Muscle of leg (tissue), 11 donors: ENCODE data around the gene PFKM. TPM values are rescaled to one million over a fixed set of nuclear protein-coding genes. Genes with fewer than 3 reads are reported as not detected.
A peak's percentile ranks its signal among the peaks of the same experiment; 100 is the strongest.
"Not testable (repeated sequence)": the region's sequence is repeated elsewhere in the genome, so short reads cannot be mapped to it uniquely, and the experiment has no call there.

Experiments
- DNase-seq: peaks from one replicate; pipeline ENCODE4 v3.0.0; 2013
- H3K27ac ChIP-seq: one replicate; pipeline ENCODE4 v1.5.1; 2013; ENCODE audit warnings: mild to moderate bottlenecking, low read length, control low read depth
- H3K27me3 ChIP-seq: one replicate; pipeline ENCODE4 v1.6.1; 2013; ENCODE audit warnings: low read length; ENCODE audit not compliant: control insufficient read depth, insufficient read depth
- H3K36me3 ChIP-seq: one replicate; pipeline ENCODE4 v1.6.1; 2013; ENCODE audit warnings: low read length; ENCODE audit not compliant: control insufficient read depth, insufficient read depth
- H3K4me1 ChIP-seq: one replicate; pipeline ENCODE4 v1.6.1; 2013; ENCODE audit warnings: low read length; ENCODE audit not compliant: control insufficient read depth, insufficient read depth
- H3K4me3 ChIP-seq: one replicate; pipeline ENCODE4 v1.5.1; 2013; ENCODE audit warnings: low read length, control low read depth
- H3K9me3 ChIP-seq: replicated peaks from 2 replicates; pipeline ENCODE4 v1.6.1; 2013; ENCODE audit warnings: low read depth, low read length; ENCODE audit not compliant: control insufficient read depth
- WGBS: methylation state at CpG from one replicate; pipeline ENCODE4 v1.1.5; 2013; ENCODE audit warnings: missing lambda C conversion rate; ENCODE audit not compliant: insufficient coverage; 5-methylcytosine and 5-hydroxymethylcytosine counted together
- polyA plus RNA-seq, 8 donors: library from polyadenylated mRNA; unstranded; fragments of 120-200 nt; gene quantifications; one replicate each; pipeline versions ENCODE4 v1.2.1 to v1.2.3, GENCODE V29; 2013; ENCODE audit warnings: inconsistent platforms in 1 of 8, low replicate concordance in 1 of 8; ENCODE audit not compliant: insufficient read length in 8 of 8, insufficient read depth in 1 of 8
- total RNA-seq: library from RNA; stranded (reverse); fragments of 120-200 nt; gene quantifications from one replicate; pipeline ENCODE4 v1.2.4, GENCODE V29; 2013

PFKM gene
- total and polyA plus RNA-seq, 9 donors, result 187 to 287 (median 242) TPM

DNA sequence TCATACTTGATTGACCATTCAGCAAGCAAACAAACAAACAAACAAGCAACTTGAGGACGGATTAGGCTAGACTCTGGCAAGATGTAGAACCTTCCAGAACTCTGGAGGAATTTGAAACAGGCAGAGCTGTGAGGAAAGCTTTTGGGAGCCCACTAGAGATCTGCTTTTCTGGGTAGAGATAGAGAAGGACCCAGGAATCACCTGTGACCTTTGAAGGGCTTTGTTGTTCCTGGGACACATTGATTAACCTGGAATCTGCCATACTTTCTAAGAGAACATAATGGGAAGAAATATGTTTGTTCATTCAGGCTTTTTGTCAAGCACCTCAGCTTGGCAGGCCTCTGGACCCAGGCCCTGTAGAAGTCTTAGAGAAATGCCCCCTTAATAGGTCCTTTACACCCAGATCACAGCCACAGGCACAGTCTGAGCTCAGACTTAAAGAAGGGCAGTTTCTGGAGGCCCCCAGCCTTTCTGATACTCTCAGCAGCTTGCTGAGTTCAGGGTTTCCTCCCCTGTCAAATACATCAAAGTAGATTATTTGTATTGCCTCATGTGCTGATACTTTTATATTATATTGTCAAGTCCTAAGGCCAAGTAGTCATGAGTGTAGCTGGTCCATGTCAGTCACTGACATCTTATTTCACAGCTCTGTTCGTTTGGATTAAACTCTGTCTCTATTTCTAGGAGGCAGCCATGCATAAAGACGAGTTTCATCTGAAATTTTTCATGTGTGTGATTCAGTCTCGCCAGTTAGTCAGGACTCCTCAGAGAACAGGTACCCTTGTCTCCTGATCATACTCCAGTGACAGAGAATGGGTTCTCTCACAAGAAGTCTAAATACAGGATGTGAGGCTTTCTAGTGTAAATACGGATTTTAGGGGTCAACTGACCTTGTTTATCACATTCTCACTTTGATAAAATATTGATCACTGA, 12.2 kb upstream of the PFKM start:
- peak overlapping the region; percentile 99 for H3K27ac ChIP-seq
- no peak for DNase-seq
- H3K4me3 ChIP-seq, result peak overlapping the region; percentile 79
- H3K9me3 ChIP-seq, result no peaks in the 10 kb centered on the region
- H3K27me3 ChIP-seq, result peaks cover 2% of the 10 kb centered on the region
- no peaks in the 10 kb centered on the region for H3K36me3 ChIP-seq
- H3K4me1 ChIP-seq, result peaks cover 10% of the 10 kb centered on the region
- 93% methylated on average over 2 of the region's 5 CpGs for WGBS

GRCh38 chr12:48109424-48109823, 9.7 kb upstream of the PFKM start:
- H3K9me3 ChIP-seq, result no peaks in the 10 kb centered on the region
- DNase-seq, result no peak
- no peaks in the 10 kb centered on the region for H3K36me3 ChIP-seq
- peaks cover 10% of the 10 kb centered on the region for H3K4me1 ChIP-seq
- H3K27me3 ChIP-seq, result peaks cover 5% of the 10 kb centered on the region
- no peak overlapping the region for H3K27ac ChIP-seq
- H3K4me3 ChIP-seq, result no peak overlapping the region

DNA sequence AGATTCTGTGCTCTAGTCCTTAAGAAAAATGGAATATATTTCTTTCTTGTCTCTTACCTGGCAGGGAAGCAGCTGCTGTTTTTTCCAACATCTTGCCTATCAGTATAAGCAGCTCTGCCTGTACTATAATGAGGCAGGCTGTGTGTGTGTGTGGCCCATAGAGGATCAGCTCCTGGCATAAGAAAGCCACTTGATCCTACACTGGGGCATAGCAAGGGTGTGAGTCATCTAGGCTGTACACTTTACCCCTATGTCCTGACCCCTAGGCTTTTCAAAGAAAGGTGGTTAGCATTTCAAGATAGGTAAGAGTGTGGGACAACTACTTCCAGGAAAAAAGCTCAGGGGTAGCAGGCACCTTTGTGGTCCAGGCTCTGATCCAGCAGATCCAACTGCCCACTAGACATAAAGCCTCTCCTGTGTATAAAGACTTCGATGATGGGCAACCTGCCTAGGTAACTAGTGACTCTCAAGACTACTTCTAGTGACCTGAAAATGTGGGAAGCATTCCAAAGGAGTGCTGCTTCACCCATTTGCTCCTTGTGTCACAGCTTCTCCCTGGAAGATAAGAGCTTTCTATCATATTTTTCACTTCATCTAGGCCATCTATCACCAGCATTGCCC, 8.4 kb upstream of the PFKM start:
- H3K4me1 ChIP-seq, result peaks cover 8% of the 10 kb centered on the region
- no peaks in the 10 kb centered on the region for H3K9me3 ChIP-seq
- H3K27me3 ChIP-seq, result peaks cover 5% of the 10 kb centered on the region
- no peak for DNase-seq
- H3K36me3 ChIP-seq, result no peaks in the 10 kb centered on the region
- no peak overlapping the region for H3K27ac ChIP-seq
- no peak overlapping the region for H3K4me3 ChIP-seq
- no CpG with 5 or more reads among the region's 1 CpG for WGBS

GRCh38 chr12:48111312-48111693, 7.9 kb upstream of the PFKM start:
- 89% methylated on average over 5 of the region's 5 CpGs for WGBS
- DNase-seq, H3K27ac ChIP-seq: not testable (repeated sequence)

GRCh38 chr12:48115957-48116356, 3.2 kb upstream of the PFKM start:
- Histone ChIP-seq H3K4me3 (no peak overlapping the region), H3K36me3 (no peaks in the 10 kb centered on the region), H3K27me3 (peaks cover 5% of the 10 kb centered on the region), H3K27ac (no peak overlapping the region), H3K4me1 (peaks cover 13% of the 10 kb centered on the region), H3K9me3 (no peaks in the 10 kb centered on the region)
- WGBS, result 100% methylated on average over 1 of the region's 1 CpG
- no peak for DNase-seq

More at GRCh38 chr12:48111312-48111693, 7.9 kb upstream of the PFKM start:
- not testable (repeated sequence) for H3K4me3 ChIP-seq, H3K27me3 ChIP-seq, H3K36me3 ChIP-seq, H3K9me3 ChIP-seq, H3K4me1 ChIP-seq

- Histone ChIP-seq H3K4me3 (peak overlapping the region; percentile 83), H3K9me3 (no peaks in the 10 kb centered on the region), H3K36me3 (peaks cover 10% of the 10 kb centered on the region), H3K27me3 (peaks cover 5% of the 10 kb centered on the region), H3K27ac (no peak overlapping the region), H3K4me1 (peaks cover 13% of the 10 kb centered on the region)
- DNase-seq, result peak; percentile 30
- whole genome bisulfite sequencing, result 47% methylated on average over 2 of the region's 3 CpGs
These were observed 786 bp upstream of the PFKM start for GRCh38 chr12:48118284-48118871.

DNA sequence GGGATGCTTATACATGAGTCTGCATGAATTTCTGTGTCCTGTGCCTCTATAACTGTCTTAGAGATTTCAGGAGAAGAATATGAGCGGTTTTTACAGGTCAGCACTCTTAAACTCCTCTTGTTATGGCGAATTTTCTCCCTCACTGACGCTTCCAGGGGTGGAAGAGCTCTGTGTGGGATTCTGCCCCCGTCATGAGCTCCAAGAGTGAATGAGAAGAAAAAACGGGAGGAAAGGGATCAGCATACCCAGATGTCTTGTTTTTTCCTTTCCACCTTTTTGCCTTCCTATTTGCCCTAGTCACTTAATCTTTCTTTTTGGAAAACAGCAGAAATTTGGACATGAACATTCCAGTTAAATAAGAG, 651 bp downstream of the PFKM start:
- Histone ChIP-seq H3K27me3 (peaks cover 2% of the 10 kb centered on the region), H3K9me3 (no peaks in the 10 kb centered on the region), H3K4me3 (peak overlapping the region; percentile 83), H3K4me1 (peaks cover 13% of the 10 kb centered on the region), H3K36me3 (peaks cover 10% of the 10 kb centered on the region), H3K27ac (peak overlapping the region; percentile 93)
- WGBS, result 0% methylated on average over 1 of the region's 5 CpGs
- no peak for DNase-seq

- Histone ChIP-seq H3K4me3 (no peak overlapping the region), H3K9me3 (no peaks in the 10 kb centered on the region), H3K27ac (no peak overlapping the region), H3K27me3 (no peaks in the 10 kb centered on the region), H3K4me1 (peaks cover 13% of the 10 kb centered on the region), H3K36me3 (peaks cover 15% of the 10 kb centered on the region)
- no peak for DNase-seq
- no CpG with 5 or more reads among the region's 1 CpG for WGBS
These were observed 2.4 kb downstream of the PFKM start for GRCh38 chr12:48121522-48121921.

DNA sequence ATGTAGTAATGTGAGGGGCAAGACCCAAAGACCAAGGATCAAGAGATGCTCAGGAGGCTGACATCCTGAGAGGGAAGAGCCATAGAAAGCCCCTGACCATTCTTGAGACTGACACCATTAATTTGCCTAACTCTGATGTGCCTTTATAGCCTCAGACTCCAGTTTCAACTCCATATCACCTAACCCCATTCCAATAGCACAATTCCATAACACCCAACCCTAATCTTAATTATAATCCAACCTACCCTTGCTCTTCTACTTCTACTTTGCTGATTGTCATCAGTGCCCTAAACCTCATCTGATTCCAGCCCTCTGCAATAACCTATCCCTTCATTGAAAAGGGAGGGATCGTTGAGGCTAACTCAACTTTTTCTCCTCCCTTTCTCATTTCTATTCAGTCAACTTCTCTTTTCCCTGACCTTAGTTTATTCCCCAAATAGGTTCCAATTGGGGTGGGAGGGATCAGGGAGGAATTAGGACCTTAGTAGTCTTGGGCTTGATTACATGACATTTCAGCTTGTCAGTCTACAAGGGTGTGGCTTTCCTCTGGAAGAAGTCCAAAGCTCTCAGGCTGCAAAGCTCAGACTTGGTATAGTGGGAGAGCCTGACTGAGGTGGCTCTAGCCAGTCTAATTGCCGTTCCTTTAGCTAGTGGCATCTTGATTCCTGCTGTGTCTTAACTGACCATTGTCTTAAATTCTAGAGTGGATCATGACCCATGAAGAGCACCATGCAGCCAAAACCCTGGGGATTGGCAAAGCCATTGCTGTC, 3.1 kb downstream of the PFKM start:
- H3K36me3 ChIP-seq, result peaks cover 21% of the 10 kb centered on the region
- no peaks in the 10 kb centered on the region for H3K27me3 ChIP-seq
- no peaks in the 10 kb centered on the region for H3K9me3 ChIP-seq
- peak overlapping the region; percentile 39 for H3K4me3 ChIP-seq
- 100% methylated on average over 1 of the region's 2 CpGs for WGBS
- peaks cover 13% of the 10 kb centered on the region for H3K4me1 ChIP-seq
- peak overlapping the region; percentile 76 for H3K27ac ChIP-seq
- DNase-seq, result peak; percentile 25

- Histone ChIP-seq H3K4me1 (peaks cover 13% of the 10 kb centered on the region), H3K27me3 (no peaks in the 10 kb centered on the region), H3K36me3 (peaks cover 28% of the 10 kb centered on the region), H3K4me3 (peak overlapping the region; percentile 39), H3K27ac (peak overlapping the region; percentile 76), H3K9me3 (no peaks in the 10 kb centered on the region)
- no peak for DNase-seq
- no CpG with 5 or more reads among the region's 4 CpGs for WGBS
These were observed 4.0 kb downstream of the PFKM start for GRCh38 chr12:48123169-48123568.
